Measurements from ENCODE around the gene GRAP. TPM values are rescaled to one million over a fixed set of nuclear protein-coding genes. Genes with fewer than 3 reads are reported as not detected.

GRAP gene
- total and polyA plus RNA-seq, 9 of the 15 experiments (the other 6 are each of a cell fraction or from before 2014, with no cell fraction given): 0.07 to 0.41 (median 0.19) TPM; not detected in 5

DNA sequence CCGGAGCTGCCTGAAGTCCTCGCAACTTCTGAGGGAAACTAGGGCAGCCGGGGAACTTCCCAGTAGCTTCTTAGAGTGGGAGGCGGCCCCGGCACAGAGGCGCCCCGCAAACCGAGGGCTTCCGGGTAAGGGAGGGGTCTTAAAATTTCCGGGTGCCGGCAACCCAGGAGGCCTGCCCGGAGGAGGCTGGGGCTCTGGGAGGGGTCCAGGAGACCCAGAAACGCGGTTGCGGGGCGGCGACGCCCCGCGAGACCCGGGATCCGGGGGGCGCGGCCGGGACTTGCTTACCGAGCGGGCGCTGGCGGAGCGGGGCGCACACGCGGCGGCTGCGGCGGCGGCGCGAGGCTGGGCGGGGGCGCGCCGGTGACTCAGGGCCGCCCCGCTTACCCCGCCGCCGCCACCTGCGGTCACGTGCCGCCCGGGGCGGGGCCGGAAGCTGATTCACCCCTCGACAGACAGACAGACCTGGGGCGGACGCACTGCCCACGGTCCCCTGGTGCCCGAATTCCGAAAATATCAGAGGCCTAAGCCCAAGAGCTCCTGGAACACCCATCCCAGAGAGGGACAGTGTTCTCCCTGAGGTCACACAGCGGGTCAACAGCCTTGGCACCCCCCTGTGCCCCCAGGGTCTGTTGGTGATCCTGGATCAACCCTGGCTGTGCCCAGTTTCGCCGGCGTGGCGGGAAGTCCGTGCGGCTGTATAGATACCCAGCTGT lies 42.2 kb downstream of the GRAP start, which contains the start of gene FAM83G (continued):
- TF ChIP-seq, protein P1, sequence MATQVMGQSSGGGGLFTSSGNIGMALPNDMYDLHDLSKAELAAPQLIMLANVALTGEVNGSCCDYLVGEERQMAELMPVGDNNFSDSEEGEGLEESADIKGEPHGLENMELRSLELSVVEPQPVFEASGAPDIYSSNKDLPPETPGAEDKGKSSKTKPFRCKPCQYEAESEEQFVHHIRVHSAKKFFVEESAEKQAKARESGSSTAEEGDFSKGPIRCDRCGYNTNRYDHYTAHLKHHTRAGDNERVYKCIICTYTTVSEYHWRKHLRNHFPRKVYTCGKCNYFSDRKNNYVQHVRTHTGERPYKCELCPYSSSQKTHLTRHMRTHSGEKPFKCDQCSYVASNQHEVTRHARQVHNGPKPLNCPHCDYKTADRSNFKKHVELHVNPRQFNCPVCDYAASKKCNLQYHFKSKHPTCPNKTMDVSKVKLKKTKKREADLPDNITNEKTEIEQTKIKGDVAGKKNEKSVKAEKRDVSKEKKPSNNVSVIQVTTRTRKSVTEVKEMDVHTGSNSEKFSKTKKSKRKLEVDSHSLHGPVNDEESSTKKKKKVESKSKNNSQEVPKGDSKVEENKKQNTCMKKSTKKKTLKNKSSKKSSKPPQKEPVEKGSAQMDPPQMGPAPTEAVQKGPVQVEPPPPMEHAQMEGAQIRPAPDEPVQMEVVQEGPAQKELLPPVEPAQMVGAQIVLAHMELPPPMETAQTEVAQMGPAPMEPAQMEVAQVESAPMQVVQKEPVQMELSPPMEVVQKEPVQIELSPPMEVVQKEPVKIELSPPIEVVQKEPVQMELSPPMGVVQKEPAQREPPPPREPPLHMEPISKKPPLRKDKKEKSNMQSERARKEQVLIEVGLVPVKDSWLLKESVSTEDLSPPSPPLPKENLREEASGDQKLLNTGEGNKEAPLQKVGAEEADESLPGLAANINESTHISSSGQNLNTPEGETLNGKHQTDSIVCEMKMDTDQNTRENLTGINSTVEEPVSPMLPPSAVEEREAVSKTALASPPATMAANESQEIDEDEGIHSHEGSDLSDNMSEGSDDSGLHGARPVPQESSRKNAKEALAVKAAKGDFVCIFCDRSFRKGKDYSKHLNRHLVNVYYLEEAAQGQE (IDR thresholded peaks at IDR 0.05; ENCODE audit: borderline replicate concordance): peak; percentile 54
- TF ChIP-seq, protein P1 (CRISPR knock-in tag; IDR thresholded peaks at IDR 0.05; ENCODE audit: low read depth): no peak
- no peak for TF ChIP-seq HCFC1 (IDR thresholded peaks at IDR 0.05; ENCODE audit: low read depth, low read length)
- TF ChIP-seq ATF7 (IDR thresholded peaks at IDR 0.05): 0 out of 2 replicates have a peak, but pooled peaks have one; percentile 29
- peak; percentile 89 for TF ChIP-seq ZNF436 (CRISPR knock-in tag; IDR thresholded peaks at IDR 0.05)
- no peak for TF ChIP-seq ZNF444 (CRISPR knock-in tag; IDR thresholded peaks at IDR 0.05)
- no peak for TF ChIP-seq KDM2B (CRISPR knock-in tag; IDR thresholded peaks at IDR 0.05)
- no peak for TF ChIP-seq ZNF431 (CRISPR knock-in tag; IDR thresholded peaks at IDR 0.05)
- TF ChIP-seq RBM17 (IDR thresholded peaks at IDR 0.05; ENCODE audit: borderline replicate concordance, low read depth, low read length): no peak
- TF ChIP-seq NFE2L1 (tag; IDR thresholded peaks at IDR 0.05; ENCODE audit: borderline replicate concordance, low read depth): no peak
- TF ChIP-seq ZNF197 (CRISPR knock-in tag; IDR thresholded peaks at IDR 0.05; ENCODE audit: low read depth): no peak
- no peak for TF ChIP-seq MXI1 (IDR thresholded peaks at IDR 0.05; ENCODE audit: low read depth, low read length)
- TF ChIP-seq ZSCAN32 (CRISPR knock-in tag; IDR thresholded peaks at IDR 0.05): no peak
- TF ChIP-seq POLR2A (conservative IDR thresholded peaks at IDR 0.05): peak; percentile 65
- TF ChIP-seq, protein P2, sequence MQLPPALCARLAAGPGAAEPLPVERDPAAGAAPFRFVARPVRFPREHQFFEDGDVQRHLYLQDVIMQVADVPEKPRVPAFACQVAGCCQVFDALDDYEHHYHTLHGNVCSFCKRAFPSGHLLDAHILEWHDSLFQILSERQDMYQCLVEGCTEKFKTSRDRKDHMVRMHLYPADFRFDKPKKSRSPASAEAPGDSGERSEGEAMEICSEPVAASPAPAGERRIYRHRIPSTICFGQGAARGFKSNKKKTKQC (CRISPR knock-in tag; IDR thresholded peaks at IDR 0.05): no peak
- TF ChIP-seq CREBBP (IDR thresholded peaks at IDR 0.05; ENCODE audit: low read depth, low read length): no peak
- TF ChIP-seq BRCA1 (IDR thresholded peaks at IDR 0.05): no peak
- TF ChIP-seq BRCA1 (CRISPR knock-in tag; IDR thresholded peaks at IDR 0.05): no peak
- TF ChIP-seq ETV1 (tag; conservative IDR thresholded peaks at IDR 0.05; ENCODE audit: low read depth): peak; percentile 65
- no peak for TF ChIP-seq PML (IDR thresholded peaks at IDR 0.05; ENCODE audit: low read length)
- TF ChIP-seq, protein P3, sequence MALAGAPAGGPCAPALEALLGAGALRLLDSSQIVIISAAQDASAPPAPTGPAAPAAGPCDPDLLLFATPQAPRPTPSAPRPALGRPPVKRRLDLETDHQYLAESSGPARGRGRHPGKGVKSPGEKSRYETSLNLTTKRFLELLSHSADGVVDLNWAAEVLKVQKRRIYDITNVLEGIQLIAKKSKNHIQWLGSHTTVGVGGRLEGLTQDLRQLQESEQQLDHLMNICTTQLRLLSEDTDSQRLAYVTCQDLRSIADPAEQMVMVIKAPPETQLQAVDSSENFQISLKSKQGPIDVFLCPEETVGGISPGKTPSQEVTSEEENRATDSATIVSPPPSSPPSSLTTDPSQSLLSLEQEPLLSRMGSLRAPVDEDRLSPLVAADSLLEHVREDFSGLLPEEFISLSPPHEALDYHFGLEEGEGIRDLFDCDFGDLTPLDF (CRISPR knock-in tag; IDR thresholded peaks at IDR 0.05): no peak

All from K562 (cell line).